Hepatocyte (in vitro differentiated cells): ENCODE data around the gene TMEM123.

Experiments used
- EZH2 ChIP-seq: fragments of 200-600 bp; sonication (generic); IDR thresholded peaks from 2 replicates; pipeline ENCODE4 v1.6.1; 2016; ENCODE audit warnings: antibody characterized with exemption, mild to moderate bottlenecking, borderline replicate concordance
- EZH2phosphoT487 ChIP-seq: fragments of 200-600 bp; sonication (generic); IDR thresholded peaks from one replicate; pipeline ENCODE4 v1.6.1; 2018; ENCODE audit warnings: antibody characterized with exemption, mild to moderate bottlenecking, low read depth, moderate library complexity; ENCODE audit not compliant: unreplicated experiment, severe bottlenecking
- TF ChIP-seq, protein P1 (sequence below): fragments of 200-600 bp; sonication (generic); IDR thresholded peaks from 2 replicates; pipeline ENCODE4 v1.5.1; 2016; ENCODE audit warnings: antibody characterized with exemption, mild to moderate bottlenecking; ENCODE audit not compliant: poor library complexity

- TF ChIP-seq EZH2 (no peak), EZH2phosphoT487 (no peak)
- TF ChIP-seq, protein P1, sequence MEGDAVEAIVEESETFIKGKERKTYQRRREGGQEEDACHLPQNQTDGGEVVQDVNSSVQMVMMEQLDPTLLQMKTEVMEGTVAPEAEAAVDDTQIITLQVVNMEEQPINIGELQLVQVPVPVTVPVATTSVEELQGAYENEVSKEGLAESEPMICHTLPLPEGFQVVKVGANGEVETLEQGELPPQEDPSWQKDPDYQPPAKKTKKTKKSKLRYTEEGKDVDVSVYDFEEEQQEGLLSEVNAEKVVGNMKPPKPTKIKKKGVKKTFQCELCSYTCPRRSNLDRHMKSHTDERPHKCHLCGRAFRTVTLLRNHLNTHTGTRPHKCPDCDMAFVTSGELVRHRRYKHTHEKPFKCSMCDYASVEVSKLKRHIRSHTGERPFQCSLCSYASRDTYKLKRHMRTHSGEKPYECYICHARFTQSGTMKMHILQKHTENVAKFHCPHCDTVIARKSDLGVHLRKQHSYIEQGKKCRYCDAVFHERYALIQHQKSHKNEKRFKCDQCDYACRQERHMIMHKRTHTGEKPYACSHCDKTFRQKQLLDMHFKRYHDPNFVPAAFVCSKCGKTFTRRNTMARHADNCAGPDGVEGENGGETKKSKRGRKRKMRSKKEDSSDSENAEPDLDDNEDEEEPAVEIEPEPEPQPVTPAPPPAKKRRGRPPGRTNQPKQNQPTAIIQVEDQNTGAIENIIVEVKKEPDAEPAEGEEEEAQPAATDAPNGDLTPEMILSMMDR = no peak
Observed at GRCh38 chr11:102451041-102451680, 1.4 kb downstream of the TMEM123 start.
